Suppressor macrophage (primary cell): ENCODE data around the gene GALNT18.
A peak's percentile ranks its signal among the peaks of the same experiment; 100 is the strongest.

ENCODE experiments used
- DNase-seq, 4 experiments: peaks; one replicate each; pipeline ENCODE4 v3.0.0-alpha.2; 2020 to 2022

The GALNT18 gene

DNA sequence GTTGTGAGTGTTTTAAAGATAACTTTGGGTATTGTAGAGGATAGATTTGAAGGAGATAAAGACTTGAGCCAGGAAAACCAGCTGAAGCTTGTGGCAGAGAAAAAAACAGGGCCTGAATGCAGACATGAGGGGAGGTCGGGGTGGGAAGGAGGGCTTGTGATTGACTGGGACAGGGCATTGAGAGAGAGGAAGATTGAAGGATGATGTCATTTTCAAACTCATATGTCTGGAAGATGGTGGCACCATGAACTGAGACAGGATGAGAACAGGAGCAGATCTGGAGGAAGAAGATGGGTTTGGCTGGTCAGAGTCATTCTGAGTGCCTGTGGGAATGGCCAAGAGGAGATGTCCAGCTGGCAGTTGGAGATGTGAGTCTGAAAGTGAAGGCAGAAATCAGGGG, 283.5 kb downstream of the GALNT18 start:
- no peak for DNase-seq

DNA sequence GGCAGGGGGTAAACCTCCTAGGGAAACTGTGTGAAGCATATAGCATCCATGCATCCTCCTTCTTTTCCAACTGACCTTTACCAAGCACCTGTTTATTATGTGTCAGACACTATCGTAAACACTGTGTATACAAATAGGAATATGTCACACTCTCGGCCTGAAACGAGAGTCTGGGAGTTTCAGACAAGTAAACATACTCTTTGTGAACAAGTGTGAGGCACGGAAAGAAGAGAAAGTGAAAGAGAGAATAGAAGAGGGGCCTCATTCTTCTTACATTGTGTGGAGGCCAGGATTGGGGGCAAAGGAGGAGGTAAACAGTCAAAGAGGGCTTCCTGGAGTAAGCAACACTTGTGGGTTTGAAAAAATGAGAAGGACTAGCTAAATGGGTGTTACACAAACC, 285.1 kb downstream of the GALNT18 start:
- no peak for DNase-seq

DNA sequence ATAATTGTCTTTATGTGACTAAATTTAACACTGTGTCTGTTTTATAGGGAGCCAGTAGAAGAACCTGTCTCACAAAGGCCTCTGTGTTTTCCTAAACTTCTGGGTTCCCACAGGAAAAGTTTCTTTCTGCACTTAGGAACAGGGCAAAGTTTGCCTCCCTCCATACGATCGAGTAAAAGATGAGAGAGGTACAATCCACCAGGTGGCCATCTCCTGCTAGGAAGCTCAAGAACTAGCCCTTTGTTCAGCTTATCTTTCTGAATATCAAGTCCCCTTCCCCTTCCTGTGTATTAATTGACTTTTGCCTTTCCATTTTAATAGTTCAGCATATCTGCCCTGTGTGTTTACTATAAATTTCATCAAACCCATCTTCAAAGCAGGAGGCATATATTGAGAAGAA, 286.8 kb downstream of the GALNT18 start:
- DNase-seq: no peak

DNA sequence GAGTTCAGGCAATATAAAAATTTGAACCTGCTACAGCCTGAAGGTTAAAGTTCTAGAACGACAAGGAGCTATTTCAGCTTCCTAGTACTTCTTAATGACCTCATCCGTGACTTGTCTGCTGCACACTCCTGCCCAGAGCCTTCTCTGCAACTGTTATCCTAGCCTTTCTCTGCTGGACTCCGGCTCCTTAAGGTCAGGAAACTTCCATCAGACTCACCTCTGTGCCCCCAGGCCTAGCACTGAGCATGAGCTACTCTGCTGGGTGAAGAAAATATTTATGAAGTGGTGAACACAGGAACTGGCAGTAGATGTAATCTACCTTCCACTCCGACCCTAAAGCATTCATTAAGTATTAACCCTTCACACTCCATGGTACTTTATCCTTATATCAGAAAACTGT, 287.2 kb downstream of the GALNT18 start:
- no peak for DNase-seq

DNA sequence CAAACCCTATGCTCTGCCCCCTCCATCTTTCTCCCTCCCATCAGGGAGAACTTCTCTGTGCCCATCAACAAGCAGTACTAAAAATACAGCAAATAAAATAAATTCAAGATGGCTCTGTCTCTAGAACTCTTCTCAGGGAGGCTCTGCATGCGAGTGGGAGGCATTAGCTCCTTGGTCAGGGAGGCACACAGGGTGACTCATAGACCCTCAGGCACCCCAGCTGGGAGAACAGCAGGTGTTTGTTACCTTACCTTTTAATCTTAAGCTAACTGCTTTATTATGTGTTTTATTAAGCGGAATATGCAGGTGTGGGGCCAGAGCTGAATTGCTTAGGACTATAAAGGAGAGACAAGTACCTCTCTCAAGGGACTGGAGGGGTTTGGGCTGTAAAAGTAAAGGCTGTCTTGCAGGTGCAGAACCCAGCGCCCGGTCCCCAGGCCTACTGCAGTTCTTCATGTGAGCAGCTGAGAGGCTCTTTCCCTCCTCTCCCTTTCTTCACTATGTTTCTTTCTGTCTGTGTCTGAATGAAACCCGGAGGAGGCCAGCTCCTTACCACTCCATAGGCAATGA, 289.6 kb downstream of the GALNT18 start:
- no peak for DNase-seq

DNA sequence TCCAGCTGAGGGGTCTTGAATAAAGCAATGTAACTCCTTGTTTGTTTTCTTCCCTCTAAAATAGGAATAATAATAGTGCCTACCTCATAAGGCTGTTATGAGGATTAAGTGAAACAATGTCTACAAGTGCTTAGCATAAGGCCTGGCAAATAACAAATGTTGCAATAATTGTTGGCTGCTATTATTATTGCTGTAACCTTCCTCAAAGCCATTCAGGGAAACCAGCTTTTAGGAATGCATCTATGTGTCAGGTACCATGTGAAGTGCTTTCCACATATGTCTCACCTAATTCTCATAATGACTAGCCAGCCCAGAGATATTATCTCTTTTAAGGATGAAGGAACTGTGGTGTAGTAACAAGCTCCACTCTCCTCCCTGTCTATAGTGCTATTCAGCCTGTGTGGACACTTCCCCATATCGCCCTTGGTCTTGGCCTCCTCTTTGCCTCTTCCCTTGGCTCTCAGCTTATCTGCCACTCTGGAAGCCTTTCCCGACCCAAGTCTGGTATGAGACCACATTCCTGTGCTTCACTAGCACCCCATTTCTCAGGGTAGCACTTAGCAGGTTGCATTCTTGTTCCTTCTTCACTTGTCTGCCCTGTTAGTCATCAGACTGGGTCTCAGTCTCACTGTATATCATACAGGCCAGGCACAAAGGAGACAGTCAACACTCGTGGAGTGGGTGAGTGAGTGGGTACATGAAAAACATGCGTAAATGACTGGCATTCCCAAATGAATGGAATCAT, 292.6 kb downstream of the GALNT18 start:
- DNase-seq: no peak

DNA sequence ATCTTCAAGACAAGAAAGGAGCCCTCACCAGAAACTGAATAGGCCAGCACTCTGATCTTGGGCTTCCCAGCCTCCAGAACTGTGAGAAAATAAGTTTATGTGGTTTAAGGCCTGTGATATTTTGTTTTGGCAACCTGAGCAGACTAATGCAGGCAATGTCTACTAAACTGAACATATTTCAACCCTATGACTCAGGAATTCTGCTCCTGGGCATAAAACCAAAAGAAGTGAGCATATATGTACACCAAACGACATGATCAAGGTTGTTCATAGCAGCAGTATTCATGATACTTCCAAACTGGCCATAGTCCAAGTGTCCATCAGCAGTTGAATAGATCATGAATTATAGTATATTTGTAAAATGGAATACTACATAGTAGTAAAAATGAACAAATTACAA, 297.7 kb downstream of the GALNT18 start:
- no peak for DNase-seq

DNA sequence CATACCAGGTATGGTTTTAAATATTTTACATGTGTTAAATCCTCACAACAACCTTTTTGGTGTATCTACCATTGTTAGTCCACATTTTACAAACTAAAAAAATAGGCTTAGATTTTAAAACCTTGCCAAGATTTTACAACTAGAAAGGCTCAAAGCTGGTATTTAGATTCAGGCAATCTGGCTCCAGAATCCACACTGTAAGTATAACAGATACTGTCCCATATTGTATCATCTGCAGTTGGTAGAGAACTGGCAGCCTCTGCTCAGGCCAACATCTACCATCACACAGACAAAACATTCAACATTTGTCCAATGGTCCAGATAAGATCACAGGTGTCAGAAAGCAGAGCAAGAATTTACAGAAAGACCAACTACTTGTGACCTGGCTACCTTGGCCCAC, 299.7 kb downstream of the GALNT18 start:
- DNase-seq: no peak

DNA sequence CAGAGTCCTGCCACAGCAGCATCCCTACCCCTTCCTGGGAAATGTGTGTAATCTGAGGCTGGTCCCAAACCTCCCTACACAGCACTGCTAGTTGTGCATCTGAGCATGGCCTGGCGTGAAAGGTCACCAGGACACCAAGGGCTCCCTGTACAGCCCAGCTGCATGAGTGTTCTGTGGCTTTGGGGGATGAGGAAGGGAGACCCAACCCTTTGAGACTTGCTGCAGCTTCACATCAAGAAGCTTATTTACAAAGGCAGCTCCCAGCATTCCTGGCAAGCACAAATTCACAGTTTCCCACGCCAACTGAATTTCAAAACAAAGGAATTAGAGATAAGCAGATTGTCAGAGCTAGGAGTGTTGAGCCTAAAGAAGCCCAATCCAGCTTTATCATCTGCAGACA, 301.0 kb downstream of the GALNT18 start:
- DNase-seq: no peak

DNA sequence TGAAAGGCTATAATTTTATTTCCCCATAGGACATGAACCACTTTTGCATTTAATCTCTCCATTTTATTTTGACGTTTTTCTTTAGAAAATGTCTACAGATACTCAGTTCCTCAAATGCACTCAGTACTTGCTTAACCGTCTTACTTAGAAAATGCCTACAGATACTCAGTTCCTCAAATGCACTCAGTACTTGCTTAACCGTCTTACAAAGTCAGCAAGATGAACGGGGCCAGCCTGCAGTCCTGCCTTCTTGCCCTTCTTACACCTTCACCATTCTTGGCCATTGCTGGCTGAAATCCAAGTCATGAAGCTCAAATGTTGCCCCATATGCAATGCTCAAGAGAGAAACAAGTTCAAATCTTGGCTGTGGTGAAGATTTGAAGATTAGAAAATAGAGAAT, 302.8 kb downstream of the GALNT18 start:
- peak; percentile 72 to 93 (median 84) for DNase-seq

DNA sequence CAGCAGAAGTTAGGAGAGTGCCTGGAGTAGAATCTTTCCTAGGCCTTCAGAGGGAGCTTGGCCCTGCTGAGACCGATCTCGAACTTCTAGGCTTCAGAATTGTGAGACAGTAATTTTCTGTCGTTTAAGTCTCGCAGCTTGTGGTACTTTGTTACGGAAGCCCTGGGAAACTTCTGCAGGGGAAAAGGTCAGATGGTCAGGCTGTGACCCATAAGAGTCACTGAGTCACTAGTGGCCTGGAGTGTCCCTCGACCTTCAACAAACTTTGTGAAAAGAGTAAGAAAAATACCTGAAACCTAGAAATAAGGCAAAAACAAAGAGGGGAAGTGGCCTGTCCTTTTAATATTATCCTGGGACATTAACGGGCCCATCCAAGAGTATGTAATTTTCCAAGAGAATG, 303.3 kb downstream of the GALNT18 start:
- peak in 2 of 4 experiments; percentile 39 to 42 for DNase-seq

DNA sequence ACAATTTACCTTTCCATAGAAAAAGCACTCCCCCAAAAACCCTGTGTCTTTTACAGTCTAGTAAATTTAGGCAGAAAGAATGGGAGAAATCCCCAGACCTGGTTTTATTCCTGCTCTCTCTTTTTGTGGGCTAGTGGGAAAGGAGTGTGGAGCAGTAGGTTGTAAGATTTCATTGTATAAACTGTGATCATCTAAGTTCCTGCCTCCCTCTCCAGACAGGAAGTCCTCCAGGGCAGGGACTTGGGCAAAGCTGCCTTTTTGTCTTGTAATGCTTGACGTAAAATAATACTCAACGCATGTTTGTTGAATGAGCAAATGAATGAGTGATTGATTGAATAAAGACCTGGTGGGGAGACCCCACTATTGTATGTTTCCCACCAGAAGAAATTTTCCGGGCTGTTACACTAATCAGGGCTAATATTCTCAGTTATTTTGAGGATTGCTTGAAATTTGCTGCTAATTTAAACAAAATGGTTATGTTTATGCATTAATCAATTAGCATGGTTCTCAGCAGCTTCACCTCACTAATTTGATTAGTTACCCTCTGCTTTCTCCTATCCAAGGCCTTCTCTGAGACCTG, 305.1 kb downstream of the GALNT18 start:
- peak in 1 of 4 experiments; percentile 36 for DNase-seq

DNA sequence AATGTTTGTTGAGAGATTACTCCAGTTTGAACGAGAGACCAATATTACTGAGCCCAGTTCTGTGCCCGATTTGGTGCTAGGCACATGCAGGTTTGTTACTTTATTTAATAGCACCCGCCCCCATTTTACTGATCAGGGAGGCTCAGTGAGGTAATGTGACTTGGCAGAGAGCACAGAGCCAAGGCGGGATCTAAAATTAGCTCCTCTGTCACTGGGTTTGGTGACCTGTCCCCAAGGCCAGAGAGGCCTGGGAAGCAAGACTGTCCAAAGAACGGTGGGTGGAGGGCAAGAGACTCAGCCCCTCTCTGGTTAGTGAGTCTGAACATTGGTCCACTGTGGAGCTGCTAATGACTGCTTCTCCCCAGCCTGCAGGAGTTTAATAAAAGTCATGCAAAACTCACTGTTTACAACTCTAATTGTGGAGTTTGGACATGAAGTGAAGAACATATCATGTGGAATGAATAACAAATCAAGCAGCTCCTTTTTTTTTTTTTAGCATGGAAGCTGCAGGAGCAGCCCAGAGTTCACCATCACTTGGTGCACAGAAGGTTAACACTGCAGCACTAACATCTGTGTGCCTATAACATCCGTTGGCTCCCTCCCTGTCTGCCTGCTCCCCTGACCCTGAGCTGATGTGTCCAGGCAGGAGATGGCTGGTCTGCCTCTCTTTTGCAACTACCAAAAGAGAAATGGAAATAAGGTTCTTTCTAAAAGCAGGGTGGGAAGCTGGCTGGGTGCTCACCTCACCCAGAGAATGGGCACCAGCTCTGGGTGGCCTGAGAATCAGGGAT, 307.7 kb downstream of the GALNT18 start:
- DNase-seq: peak; percentile 15 to 50 (median 28)

DNA sequence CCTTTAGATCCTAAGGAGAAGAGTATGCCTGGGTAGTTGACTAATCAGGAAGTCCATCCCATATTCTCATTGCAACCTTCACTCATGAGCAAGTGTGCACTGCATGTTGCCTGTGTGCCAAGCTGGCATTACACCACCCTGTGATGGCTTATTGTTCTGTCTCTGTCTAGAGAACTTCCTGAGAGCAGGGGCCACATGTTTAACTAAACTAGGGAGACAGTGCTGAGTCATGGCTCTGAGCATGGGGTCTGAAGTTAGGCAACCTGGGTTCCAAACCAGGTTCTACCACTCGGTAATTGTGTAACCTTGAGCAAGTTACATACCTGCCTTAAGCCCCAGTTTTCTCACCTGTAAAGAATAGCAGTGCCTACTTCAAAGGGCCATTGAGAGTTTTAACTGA, 308.4 kb downstream of the GALNT18 start:
- DNase-seq: peak; percentile 44 to 78 (median 64)

DNA sequence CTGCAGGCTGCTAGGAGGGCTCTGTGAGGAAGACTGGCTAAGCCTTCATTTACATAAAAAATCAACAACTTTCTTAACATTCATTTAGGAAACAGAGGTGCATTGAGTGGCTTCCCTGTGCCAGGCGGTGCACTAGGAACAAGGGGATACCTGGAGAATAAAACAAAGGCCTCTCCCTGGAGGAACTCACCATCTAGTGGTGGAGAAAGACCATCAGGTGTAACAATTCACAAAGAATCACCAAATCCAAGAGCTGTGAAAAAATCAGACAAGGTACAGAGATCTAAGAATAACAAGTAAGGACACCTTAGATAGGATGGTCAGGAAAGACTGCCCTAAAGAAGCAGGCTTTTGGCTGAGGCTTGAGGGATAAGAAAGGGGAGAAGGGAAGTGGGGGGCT, 309.1 kb downstream of the GALNT18 start:
- DNase-seq: no peak

DNA sequence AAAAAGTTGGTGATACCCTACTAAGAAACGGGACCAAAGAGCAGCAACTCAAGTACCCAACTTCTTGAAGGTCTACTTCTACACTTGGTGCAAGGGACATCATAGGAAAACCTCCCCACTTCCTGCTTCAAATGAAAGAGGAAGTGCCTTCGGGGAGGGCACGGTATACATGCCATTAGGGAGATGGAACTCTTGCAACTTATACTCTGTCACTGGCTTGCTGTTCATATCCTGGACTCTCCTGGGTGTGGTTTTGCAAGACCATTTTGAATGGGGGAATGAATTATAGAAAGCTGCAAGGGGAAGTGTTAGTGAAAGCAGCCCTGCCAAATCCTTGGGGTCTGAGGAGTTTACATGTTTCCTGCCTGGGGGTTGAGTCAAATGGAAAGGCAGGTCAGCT, 310.6 kb downstream of the GALNT18 start:
- DNase-seq: peak; percentile 35 to 88 (median 62)

DNA sequence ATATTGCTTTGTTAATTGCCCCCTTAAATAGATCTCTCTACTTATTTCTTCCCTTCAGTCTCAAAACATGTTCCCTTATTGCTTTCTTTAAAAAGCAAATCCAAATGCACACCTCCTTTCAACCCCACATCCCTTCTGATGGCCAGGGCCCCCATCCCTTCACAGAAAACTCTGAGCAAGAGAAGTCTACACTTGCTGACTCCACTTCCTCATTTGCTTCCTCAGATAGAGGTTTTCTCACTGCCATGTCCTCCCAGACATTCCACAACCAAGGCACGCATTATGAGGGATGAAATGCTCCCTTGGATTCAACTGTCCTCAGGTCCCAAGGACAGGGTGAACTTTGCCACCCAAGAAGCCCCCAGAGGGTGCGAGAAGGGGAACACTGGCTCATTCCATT, 311.9 kb downstream of the GALNT18 start:
- peak in 1 of 4 experiments; percentile 33 for DNase-seq

DNA sequence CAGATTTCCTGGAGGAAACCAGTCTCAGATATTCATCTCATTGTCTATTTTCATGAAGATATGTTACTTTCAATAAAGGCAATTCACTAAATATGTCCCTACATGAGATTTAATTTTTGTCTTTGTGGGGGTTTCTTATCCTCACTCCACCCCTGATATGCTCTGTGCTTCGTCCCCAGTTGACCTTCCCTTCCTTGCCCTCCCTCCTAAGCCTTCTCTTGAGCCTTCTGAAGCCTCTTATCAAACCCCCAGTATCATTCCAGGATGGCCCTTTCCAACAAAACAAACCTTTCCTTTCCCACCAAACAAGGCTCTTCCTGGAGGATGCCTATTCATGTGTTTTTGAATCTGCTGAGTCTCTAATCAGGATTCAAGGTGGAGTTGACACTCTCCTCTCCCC, 313.6 kb downstream of the GALNT18 start:
- DNase-seq: no peak

DNA sequence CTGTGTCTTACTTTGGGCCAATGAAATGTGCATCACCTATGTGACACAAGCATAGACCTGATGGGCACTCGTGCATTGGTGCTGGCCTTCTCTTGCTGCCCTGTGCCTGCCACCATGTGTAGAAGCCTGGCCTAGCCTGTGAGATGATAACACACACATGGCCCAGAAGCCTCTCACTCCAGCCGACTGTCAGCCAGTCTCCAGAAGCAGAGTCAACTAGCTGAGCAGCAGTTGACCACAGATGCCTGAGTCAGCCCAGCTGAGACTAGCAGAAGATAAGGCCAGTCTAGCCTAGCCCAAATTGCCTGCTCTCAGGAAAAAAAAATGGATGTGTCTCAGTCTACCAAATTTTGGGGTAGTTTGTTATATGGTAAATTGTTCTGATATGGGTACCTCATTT, 314.9 kb downstream of the GALNT18 start:
- no peak for DNase-seq

DNA sequence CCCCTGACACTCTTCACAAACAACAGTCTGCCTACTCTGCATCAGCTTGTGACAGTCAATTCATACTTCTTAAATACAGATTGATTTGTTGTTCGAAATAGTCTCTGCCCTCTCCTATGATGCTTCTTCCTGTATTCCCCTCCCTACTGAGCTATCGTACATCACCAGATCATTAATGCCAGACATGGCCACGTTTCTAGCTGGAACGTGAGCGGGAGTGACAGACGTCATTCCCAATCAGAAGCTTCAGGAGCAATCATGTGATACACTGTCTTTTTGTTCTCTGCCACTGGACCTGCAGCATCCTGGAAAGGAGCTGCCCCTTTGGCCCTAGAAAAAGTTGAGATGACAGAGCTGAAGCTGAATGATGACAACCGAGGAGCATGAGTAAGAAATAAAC, 317.3 kb downstream of the GALNT18 start:
- no peak for DNase-seq

DNA sequence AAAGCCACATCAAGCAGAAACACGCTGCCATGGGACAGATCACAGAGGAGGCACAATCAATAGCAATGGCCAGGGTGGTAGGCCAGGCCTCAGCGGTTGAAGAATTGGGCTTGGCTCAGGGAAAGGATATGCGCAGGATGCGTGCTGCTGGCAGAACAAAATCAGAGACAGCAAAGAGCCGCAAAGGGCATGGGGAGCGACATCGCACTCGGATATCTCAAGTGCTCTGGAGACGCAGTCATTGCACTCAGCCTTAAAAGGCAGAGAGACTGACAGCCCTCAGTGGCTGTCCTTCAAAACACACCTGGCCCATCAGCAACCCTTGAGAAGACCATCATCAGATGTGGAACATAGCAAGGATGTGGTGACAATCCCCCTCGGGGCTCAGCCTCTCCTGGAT, 319.2 kb downstream of the GALNT18 start:
- DNase-seq: no peak

DNA sequence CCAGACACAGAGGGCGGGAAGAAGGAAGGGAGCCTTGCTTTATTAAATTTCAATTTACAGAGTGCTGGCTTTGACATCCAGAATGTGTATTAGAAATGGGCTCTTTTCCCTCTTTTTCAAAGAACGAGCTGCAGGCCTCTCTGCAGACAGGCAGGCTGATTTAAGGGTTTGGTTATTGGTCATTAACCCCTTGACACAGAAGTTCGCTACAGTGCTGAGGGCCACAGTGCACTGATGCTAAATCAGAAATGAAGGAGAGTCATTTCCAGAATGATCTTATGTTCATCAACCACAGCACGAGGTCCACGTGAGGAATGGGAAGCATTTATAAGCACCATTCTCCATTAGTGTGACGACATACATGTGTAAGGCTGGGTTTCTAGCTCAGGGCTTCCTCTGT, 320.6 kb downstream of the GALNT18 start:
- no peak for DNase-seq

DNA sequence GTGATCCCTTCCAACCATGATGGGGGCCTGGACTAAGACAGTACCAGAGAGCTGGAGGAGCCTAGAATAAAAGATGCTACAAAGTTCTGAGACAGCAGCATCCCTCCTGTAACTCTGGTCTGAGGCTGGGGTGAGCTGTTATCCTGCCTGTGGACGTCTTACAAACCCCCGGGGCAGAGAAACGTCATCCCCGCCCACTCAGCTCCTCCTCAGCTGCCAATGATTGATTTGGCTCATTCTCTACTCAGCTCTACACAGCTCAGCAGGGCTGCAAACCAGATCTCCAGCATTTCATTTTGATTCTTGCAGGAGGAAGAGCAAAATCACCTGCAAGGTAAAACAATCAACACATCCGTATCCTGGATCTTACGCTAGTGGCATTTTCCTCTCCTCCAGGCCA, 324.2 kb downstream of the GALNT18 start:
- DNase-seq: no peak

DNA sequence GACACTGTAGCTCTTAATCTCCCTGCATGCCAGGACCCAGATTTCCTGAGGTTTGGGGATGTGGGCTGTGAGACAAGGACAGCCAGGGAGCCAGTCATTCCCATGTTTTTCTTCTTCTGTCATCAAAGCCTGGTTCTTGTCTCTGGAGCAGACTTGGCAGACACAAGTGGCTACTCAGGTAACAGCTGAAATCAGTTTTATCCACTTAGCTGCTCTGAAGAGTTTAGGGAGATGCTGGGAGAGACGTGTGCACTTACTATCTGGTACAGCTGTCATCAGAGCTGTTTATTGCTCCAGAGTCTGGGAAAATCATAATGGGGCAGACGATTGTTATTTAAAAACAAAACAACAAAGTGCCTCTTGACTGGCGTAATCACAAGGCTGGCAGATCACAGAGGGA, 325.4 kb downstream of the GALNT18 start:
- no peak for DNase-seq
